Tibial artery (tissue), 4 donors: Measurements from ENCODE around the gene HAO2.

ENCODE experiments used
- DNase-seq, 2 donors: peaks; one replicate each; pipeline ENCODE4 v3.0.0-alpha.2; 2019
- H3K27ac ChIP-seq, 2 donors: fragments of 200-600 bp; sonication (generic) in 1 of 2; 1 replicate in 1 of 2; 2 replicates in 1 of 2; pipeline ENCODE4 v1.5.1; 2018 to 2019; ENCODE audit warnings: mild to moderate bottlenecking in 1 of 2
- H3K27me3 ChIP-seq, 2 donors: fragments of 200-600 bp; sonication (generic) in 1 of 2; one replicate each; pipeline versions ENCODE4 v1.5.1 to v1.6.0; 2016 to 2019
- H3K36me3 ChIP-seq, 3 donors: fragments of 200-600 bp; sonication (generic) in 2 of 3; one replicate each; pipeline ENCODE4 v1.5.1; 2016 to 2019; ENCODE audit warnings: mild to moderate bottlenecking in 2 of 3
- H3K4me1 ChIP-seq, 4 donors: fragments of 200-600 bp; sonication (generic) in 2 of 4; 1 replicate in 3 of 4; 2 replicates in 1 of 4; pipeline ENCODE4 v1.5.1; 2016 to 2019
- H3K4me3 ChIP-seq, 2 donors: fragments of 200-600 bp; sonication (generic) in 1 of 2; 1 replicate in 1 of 2; 2 replicates in 1 of 2; pipeline ENCODE4 v1.5.1; 2018 to 2019; ENCODE audit warnings: mild to moderate bottlenecking in 2 of 2
- H3K9me3 ChIP-seq, 3 donors: fragments of 200-600 bp; sonication (generic) in 1 of 3; one replicate each; pipeline ENCODE4 v1.5.1; 2016 to 2019
- CTCF ChIP-seq, 2 experiments: fragments of 200-600 bp in 1 of 2; fragments of 450-650 bp in 1 of 2; IDR thresholded peaks; one replicate each; pipeline ENCODE4 v1.5.1; 2017 to 2019; ENCODE audit warnings: antibody characterized with exemption in 2 of 2, mild to moderate bottlenecking in 1 of 2, moderate library complexity in 1 of 2
- intact Hi-C: fragments of 100-400 bp; cut with DNase I; formaldehyde crosslinking; loops from one replicate; pipeline ENCODE4 v1.15.0; 2023; ENCODE audit warnings: low total_unique reads

HAO2 gene

DNA sequence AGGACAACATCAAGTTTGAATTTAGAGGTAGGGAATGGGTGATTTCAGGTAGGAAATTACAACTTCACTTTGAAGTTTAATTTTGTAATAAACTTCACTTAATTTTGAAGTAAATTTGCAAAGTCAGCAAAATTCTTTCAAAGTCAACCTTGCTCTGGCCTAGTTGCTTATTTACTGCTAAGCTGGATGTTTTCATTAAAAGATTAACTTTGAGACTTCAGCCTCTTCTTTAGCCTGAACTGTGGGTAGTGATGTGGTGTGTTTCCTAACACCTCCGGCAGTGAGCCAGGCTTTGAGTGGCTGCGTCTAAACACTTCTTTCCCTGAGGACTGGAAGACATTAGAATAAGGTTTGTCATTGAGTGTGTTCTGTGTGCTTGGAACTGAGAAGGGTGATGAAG lies at the start of gene HAO2:
Gene HAO2, plus strand, starts transcription at position 232 of the 400 bp plus-strand sequence. CDS start 12,301 bp downstream, outside the sequence.
- Histone ChIP-seq H3K4me1 (no peaks in the 10 kb centered on the region), H3K27ac (no peak within 1 kb of the TSS), H3K36me3 (no peaks in the 10 kb centered on the region), H3K9me3 (no peaks in the 10 kb centered on the region), H3K27me3 (peaks cover 0 to 4% of the 10 kb centered on the region in 2 donors), H3K4me3 (no peak within 1 kb of the TSS)
- TF ChIP-seq CTCF (IDR thresholded peaks at IDR 0.05) = no peak
- intact Hi-C loops = no loop called here
- DNase-seq = no peak

GRCh38 chr1:119320100-119320499 lies 48.5 kb upstream of the HAO2 start:
- Histone ChIP-seq H3K9me3 (no peaks in the 10 kb centered on the region), H3K27ac (no peak overlapping the region), H3K36me3 (no peaks in the 10 kb centered on the region), H3K27me3 (no peaks in the 10 kb centered on the region), H3K4me1 (no peaks in the 10 kb centered on the region), H3K4me3 (no peak overlapping the region)
- no peak for TF ChIP-seq CTCF (IDR thresholded peaks at IDR 0.05)
- intact Hi-C loops = no loop called here
- no peak for DNase-seq

GRCh38 chr1:119321666-119322419 lies 46.7 kb upstream of the HAO2 start:
- intact Hi-C loops = no loop called here
- peaks cover 0 to 3% (median under 1%) of the 10 kb centered on the region in 4 donors for H3K4me1 ChIP-seq
- H3K27ac ChIP-seq = no peak overlapping the region
- H3K36me3 ChIP-seq = no peaks in the 10 kb centered on the region
- TF ChIP-seq CTCF (IDR thresholded peaks at IDR 0.05) = no peak
- H3K27me3 ChIP-seq = no peaks in the 10 kb centered on the region
- no peak overlapping the region for H3K4me3 ChIP-seq
- no peak for DNase-seq
- H3K9me3 ChIP-seq = no peaks in the 10 kb centered on the region

- H3K36me3 ChIP-seq = no peaks in the 10 kb centered on the region
- H3K4me3 ChIP-seq = no peak overlapping the region
- no peak overlapping the region for H3K27ac ChIP-seq
- intact Hi-C loops = no loop called here
- H3K27me3 ChIP-seq = peaks cover 0 to 2% of the 10 kb centered on the region in 2 donors
- no peak for DNase-seq
- peaks cover 0 to 12% (median 8%) of the 10 kb centered on the region in 4 donors for H3K4me1 ChIP-seq
- H3K9me3 ChIP-seq = no peaks in the 10 kb centered on the region
- no peak for TF ChIP-seq CTCF (IDR thresholded peaks at IDR 0.05)
These were observed 45.2 kb upstream of the HAO2 start for GRCh38 chr1:119323216-119323982.

DNA sequence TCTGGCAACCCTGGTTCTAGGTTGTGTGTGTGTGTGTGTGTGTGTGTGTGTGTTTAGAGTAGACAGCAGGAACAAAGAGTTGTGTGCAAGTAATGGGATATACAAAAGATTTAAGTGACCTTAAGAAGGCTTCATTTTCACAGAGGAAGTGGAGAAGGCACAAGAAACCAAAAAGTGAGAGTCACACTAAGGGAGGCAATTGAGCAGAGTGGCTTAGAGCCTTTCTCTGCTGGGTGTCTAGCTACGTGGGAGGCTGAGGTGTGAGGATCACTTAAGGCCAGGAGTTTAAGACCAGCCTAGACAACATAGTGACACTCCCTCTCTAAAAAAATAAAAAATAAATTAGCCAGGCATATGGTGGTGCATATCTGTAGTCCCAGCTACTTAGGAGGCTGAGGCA lies 44.4 kb upstream of the HAO2 start:
- Histone ChIP-seq H3K36me3 (no peaks in the 10 kb centered on the region), H3K4me1 (peaks cover 0 to 12% (median 8%) of the 10 kb centered on the region in 4 donors), H3K27me3 (peaks cover 0 to 2% of the 10 kb centered on the region in 2 donors), H3K27ac (no peak overlapping the region), H3K4me3 (no peak overlapping the region), H3K9me3 (no peaks in the 10 kb centered on the region)
- TF ChIP-seq CTCF (IDR thresholded peaks at IDR 0.05) = no peak
- intact Hi-C loops = no loop called here
- no peak for DNase-seq
